Measurements from ENCODE around the gene ZNF536. TPM values are rescaled to one million over a fixed set of nuclear protein-coding genes. Genes with fewer than 3 reads are reported as not detected.

The ZNF536 gene
- total RNA-seq, 2 donors from 2014 or later, result 0.41 to 1.5 TPM

DNA sequence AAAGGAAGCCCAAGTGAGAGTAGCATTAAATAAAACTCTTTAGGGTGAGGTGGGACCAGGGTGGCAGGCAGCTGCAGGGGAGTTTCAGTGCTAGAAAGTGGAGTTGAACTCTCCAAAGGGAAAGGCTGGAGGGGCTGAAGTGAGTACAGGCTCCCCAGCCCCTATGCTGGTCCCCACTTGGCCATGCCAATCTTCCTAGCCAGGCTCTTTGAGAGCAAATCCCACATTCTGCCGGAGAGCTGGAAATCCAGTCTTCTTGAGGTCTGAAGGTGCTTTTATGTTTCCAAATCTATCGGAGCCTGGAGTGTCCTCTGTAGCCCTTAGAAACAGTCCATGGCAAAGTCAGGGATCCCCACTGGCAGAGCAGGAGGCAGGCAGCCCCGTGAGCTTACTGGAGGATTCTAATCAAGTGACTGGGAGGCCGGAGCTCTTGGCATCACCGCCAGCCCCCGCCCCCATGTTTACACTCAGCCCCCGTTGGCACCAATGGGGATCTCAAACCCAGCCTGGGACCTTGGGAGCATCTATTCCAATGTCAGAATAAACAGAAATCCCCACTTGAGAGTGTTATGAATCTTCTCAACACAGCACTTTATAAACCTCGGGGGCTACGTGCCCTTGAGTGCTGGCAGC lies 18.3 kb downstream of the ZNF536 start:
- Histone ChIP-seq H3K4me1 (ENCODE audit: control insufficient read depth in 1 of 2, low read depth in 2 of 2) (no peaks in the 10 kb centered on the region), H3K36me3 (no peaks in the 10 kb centered on the region), H3K4me3 (no peak overlapping the region), H3K27me3 (replicated peaks; ENCODE audit: insufficient read depth) (no peaks in the 10 kb centered on the region), H3K9me3 (no peaks in the 10 kb centered on the region), H3K27ac (no peak overlapping the region)
- DNase-seq (ENCODE audit: low spot score), result no peak
- ATAC-seq (ENCODE audit: insufficient number of reproducible peaks, low FRiP score, low read depth), result no peak
- TF ChIP-seq, protein P1, sequence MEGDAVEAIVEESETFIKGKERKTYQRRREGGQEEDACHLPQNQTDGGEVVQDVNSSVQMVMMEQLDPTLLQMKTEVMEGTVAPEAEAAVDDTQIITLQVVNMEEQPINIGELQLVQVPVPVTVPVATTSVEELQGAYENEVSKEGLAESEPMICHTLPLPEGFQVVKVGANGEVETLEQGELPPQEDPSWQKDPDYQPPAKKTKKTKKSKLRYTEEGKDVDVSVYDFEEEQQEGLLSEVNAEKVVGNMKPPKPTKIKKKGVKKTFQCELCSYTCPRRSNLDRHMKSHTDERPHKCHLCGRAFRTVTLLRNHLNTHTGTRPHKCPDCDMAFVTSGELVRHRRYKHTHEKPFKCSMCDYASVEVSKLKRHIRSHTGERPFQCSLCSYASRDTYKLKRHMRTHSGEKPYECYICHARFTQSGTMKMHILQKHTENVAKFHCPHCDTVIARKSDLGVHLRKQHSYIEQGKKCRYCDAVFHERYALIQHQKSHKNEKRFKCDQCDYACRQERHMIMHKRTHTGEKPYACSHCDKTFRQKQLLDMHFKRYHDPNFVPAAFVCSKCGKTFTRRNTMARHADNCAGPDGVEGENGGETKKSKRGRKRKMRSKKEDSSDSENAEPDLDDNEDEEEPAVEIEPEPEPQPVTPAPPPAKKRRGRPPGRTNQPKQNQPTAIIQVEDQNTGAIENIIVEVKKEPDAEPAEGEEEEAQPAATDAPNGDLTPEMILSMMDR (IDR thresholded peaks at IDR 0.05), result no peak

DNA sequence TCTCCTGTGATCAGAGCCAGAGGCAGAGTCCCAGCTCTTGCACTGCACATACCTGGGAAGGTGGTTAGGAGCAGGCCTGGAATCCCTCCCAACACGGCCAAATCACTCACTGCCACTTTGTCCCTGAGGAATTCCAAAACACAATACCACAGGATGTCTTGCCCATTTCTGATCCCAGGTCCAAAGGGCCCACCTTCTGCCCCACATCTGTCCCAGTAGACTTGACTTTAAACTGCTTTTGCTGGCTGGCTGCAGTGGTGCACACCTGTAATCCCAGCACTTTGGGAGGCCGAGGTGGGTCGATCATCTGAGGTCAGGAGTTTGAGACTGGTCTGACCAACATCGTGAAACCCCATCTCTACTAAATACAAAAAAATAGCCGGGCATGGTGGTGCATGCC lies 18.9 kb downstream of the ZNF536 start:
- TF ChIP-seq, protein P1 (IDR thresholded peaks at IDR 0.05), result no peak
- H3K36me3 ChIP-seq, result no peaks in the 10 kb centered on the region
- no peak overlapping the region for H3K4me3 ChIP-seq
- H3K27ac ChIP-seq, result no peak overlapping the region
- no peaks in the 10 kb centered on the region for H3K27me3 ChIP-seq (replicated peaks; ENCODE audit: insufficient read depth)
- ATAC-seq (ENCODE audit: insufficient number of reproducible peaks, low FRiP score, low read depth), result no peak
- H3K9me3 ChIP-seq, result no peaks in the 10 kb centered on the region
- H3K4me1 ChIP-seq (ENCODE audit: control insufficient read depth in 1 of 2, low read depth in 2 of 2), result no peaks in the 10 kb centered on the region
- no peak for DNase-seq (ENCODE audit: low spot score)

DNA sequence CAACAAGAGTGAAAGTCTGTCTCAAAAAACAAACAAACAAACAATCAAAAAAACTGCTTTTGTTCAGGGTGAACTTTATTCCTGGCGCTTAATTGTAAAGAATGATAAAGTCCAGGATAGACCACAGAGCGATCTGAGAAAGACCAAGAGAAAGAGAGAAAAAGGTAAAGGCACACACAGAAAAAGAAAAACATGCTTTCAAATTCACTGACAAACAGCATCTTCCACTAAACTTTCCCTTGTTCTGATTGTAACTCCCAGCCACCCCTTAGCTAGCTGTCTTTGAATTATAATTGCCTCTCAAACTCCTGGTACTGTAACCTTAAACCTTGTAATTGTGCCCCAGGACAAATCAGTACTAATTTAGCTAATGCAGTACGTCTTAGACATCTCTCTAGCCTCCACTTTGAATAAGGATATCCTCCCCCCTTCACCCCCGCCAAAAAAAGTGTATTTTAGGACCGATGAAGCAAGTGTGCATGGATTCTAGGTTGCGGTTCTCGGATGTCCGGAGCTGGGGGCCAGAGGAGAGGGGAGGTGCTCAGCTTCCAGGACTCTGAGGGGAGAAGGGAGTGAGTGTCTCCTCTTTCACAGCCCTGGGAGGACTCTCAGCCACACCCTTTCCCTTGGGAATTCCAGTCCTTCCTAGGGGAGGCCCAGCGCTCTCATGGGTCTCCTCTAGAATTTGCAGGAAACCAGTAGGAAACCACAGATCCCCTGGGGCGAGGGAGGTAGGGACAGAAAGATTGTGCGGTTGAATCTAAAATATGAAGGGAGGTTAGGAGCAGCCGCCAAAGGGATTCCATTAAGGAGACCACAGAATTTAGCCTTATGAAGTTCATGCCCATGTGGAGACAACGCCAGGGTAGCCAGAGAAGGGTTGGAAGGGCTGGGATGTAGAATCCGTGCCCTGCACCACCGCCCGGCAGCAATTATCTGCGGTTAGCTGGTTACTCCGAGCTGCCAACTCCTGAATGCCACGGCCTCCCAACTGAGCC lies 19.7 kb downstream of the ZNF536 start:
- Histone ChIP-seq H3K9me3 (no peaks in the 10 kb centered on the region), H3K4me3 (no peak overlapping the region), H3K36me3 (no peaks in the 10 kb centered on the region), H3K27me3 (replicated peaks; ENCODE audit: insufficient read depth) (no peaks in the 10 kb centered on the region), H3K4me1 (ENCODE audit: control insufficient read depth in 1 of 2, low read depth in 2 of 2) (no peaks in the 10 kb centered on the region), H3K27ac (no peak overlapping the region)
- ATAC-seq (ENCODE audit: insufficient number of reproducible peaks, low FRiP score, low read depth) (no peak), DNase-seq (ENCODE audit: low spot score) (no peak)
- TF ChIP-seq, protein P1 (IDR thresholded peaks at IDR 0.05), result no peak

DNA sequence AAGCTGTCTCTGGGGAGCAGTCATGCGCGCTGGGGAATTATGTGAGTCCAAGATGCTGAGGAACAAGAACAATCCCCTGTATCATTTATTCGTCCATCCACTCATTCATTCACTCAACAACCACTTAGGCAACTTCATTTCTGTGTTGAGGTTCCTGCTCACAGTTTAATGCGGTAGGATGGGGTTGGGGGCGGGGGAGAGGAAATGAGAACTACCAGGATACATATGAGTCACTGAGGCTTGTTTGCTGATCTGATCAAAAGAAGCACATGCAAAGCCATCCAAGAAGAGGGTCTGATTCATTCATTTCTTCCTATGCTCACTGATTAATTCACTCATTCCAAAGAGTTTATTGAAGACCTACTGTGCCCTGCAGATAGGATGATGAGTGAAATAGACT lies 20.9 kb downstream of the ZNF536 start:
- no peak for ATAC-seq (ENCODE audit: insufficient number of reproducible peaks, low FRiP score, low read depth)
- Histone ChIP-seq H3K27ac (no peak overlapping the region), H3K9me3 (no peaks in the 10 kb centered on the region), H3K36me3 (no peaks in the 10 kb centered on the region), H3K4me3 (no peak overlapping the region), H3K4me1 (ENCODE audit: control insufficient read depth in 1 of 2, low read depth in 2 of 2) (no peaks in the 10 kb centered on the region), H3K27me3 (replicated peaks; ENCODE audit: insufficient read depth) (no peaks in the 10 kb centered on the region)
- TF ChIP-seq, protein P1 (IDR thresholded peaks at IDR 0.05), result no peak
- DNase-seq (ENCODE audit: low spot score), result no peak

DNA sequence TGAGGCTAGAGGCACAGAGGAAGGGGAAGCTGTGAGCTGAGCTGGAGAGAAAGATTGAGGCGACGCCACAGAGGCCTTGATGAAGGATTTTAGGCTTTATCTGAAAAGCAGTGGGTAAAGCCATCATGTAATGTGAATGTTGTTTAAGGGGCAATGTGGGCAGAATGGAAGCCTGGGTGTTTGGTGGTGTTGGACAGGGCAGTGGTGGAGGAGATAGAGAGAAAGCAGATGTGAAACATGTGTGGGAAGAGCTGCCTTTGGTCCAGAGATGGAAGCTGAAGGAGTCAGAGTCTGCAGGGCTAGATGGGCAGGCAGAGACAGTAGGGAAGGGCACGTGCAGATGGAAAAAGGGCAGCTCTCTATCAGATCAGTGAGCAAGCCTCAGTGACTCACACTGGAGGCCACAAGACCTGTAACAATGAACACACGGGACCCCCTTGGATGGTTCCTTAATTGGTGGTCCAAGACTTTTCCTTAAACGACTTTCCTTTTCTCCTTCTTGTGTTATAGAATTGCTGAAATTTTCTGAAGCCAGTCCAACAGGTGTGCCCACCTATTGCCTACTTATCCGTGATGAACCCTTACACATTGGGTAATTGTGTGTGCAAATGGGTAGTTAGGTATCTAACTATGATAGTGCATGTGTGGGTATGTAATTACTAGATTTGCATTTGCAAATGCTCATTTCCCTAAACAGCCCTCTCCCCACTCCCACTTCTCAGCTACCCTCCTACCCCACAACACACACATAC lies 21.7 kb downstream of the ZNF536 start:
- no peaks in the 10 kb centered on the region for H3K9me3 ChIP-seq
- no peak overlapping the region for H3K27ac ChIP-seq
- ATAC-seq (ENCODE audit: insufficient number of reproducible peaks, low FRiP score, low read depth) (no peak), DNase-seq (ENCODE audit: low spot score) (no peak)
- TF ChIP-seq, protein P1 (IDR thresholded peaks at IDR 0.05), result no peak
- no peak overlapping the region for H3K4me3 ChIP-seq
- no peaks in the 10 kb centered on the region for H3K4me1 ChIP-seq (ENCODE audit: control insufficient read depth in 1 of 2, low read depth in 2 of 2)
- H3K36me3 ChIP-seq, result no peaks in the 10 kb centered on the region
- H3K27me3 ChIP-seq (replicated peaks; ENCODE audit: insufficient read depth), result no peaks in the 10 kb centered on the region

All from thoracic aorta (tissue), 2 donors.